ENCODE measurements around the gene ASAP2. TPM values are rescaled to one million over a fixed set of nuclear protein-coding genes. Genes with fewer than 3 reads are reported as not detected.

Gene ASAP2
- total RNA-seq, 1 experiment from 2014 or later: 12.6 TPM

DNA sequence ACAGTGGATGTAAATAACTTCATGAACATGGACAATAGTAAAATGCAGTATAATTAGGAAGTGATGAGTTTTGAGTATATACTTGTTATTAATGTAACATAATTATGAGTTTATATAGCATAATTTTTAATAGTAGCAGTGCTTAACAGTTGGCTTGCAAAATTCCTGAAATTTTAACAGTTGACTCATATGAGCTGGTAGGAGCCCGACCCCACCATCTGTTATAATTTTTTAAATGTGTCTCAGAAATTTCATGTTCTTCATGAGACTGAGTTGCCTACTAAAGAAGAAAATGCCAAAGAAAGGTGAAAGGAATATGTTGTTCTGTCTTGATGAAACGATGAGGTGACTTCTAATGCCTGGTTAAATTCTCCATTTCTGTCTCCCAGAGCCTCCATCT is 154.1 kb downstream of the ASAP2 start:
- no peaks in the 10 kb centered on the region for H3K27me3 ChIP-seq (ENCODE audit: insufficient read depth, low read length)
- Mint-ChIP-seq H3K36me3 (ENCODE audit: insufficient read depth in 1 of 3, low read depth in 3 of 3) (peaks cover 8 to 50% (median 24%) of the 10 kb centered on the region in 3 experiments; a peak in 6 of 7 replicates), H3K4me1 (peaks cover 9 to 10% of the 10 kb centered on the region in 2 experiments), H3K9me3 (no peaks in the 10 kb centered on the region), H3K4me3 (no peak overlapping the region), H3K27me3 (ENCODE audit: low read depth) (no peaks in the 10 kb centered on the region), H3K27ac (no peak overlapping the region)
- H4K5ac ChIP-seq (ENCODE audit: insufficient read length, low read depth, low read length): no peak overlapping the region
- no peak overlapping the region for H3K9ac ChIP-seq (ENCODE audit: extremely low read depth, insufficient read length, low read length)
- no peak overlapping the region for H2AK5ac ChIP-seq (ENCODE audit: insufficient read length, low read length)
- no peak overlapping the region for H3T11ph ChIP-seq (ENCODE audit: low read length)
- no peaks in the 10 kb centered on the region for H3K79me1 ChIP-seq (ENCODE audit: insufficient read depth, low read depth, low read length, poor library complexity, severe bottlenecking)
- no peaks in the 10 kb centered on the region for H3K23me2 ChIP-seq (ENCODE audit: insufficient read length, low read depth, low read length, poor library complexity, severe bottlenecking)
- H4K91ac ChIP-seq (ENCODE audit: insufficient read length, low read depth, low read length): no peak overlapping the region
- H3K23ac ChIP-seq (ENCODE audit: insufficient read length, low read depth, low read length): no peak overlapping the region
- TF ChIP-seq, protein P1, sequence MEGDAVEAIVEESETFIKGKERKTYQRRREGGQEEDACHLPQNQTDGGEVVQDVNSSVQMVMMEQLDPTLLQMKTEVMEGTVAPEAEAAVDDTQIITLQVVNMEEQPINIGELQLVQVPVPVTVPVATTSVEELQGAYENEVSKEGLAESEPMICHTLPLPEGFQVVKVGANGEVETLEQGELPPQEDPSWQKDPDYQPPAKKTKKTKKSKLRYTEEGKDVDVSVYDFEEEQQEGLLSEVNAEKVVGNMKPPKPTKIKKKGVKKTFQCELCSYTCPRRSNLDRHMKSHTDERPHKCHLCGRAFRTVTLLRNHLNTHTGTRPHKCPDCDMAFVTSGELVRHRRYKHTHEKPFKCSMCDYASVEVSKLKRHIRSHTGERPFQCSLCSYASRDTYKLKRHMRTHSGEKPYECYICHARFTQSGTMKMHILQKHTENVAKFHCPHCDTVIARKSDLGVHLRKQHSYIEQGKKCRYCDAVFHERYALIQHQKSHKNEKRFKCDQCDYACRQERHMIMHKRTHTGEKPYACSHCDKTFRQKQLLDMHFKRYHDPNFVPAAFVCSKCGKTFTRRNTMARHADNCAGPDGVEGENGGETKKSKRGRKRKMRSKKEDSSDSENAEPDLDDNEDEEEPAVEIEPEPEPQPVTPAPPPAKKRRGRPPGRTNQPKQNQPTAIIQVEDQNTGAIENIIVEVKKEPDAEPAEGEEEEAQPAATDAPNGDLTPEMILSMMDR (conservative IDR thresholded peaks at IDR 0.05): no peak
- no CpG with 5 or more reads among the region's 2 CpGs for whole genome bisulfite sequencing (ENCODE audit: extremely low coverage, insufficient read length, low lambda C conversion rate)
- no peak overlapping the region for H2BK15ac ChIP-seq (ENCODE audit: low read depth, low read length)
- no peak overlapping the region for H2BK12ac ChIP-seq (ENCODE audit: insufficient read length, low read depth, low read length)
- no peak overlapping the region for H2BK20ac ChIP-seq (ENCODE audit: low read depth, low read length, poor library complexity, severe bottlenecking)
- no peak overlapping the region for H3K56ac ChIP-seq (ENCODE audit: insufficient read length, low read depth, low read length)
- no peak overlapping the region for H3K4me2 ChIP-seq (ENCODE audit: insufficient read depth, insufficient read length, low read length)
- no peak overlapping the region for H2BK5ac ChIP-seq (ENCODE audit: insufficient read length, low read length)
- H3K79me2 ChIP-seq (ENCODE audit: insufficient read depth, low read length): no peaks in the 10 kb centered on the region
- H3K27ac ChIP-seq (ENCODE audit: insufficient read length, low read depth, low read length): no peak overlapping the region
- no peak overlapping the region for H3K4ac ChIP-seq (ENCODE audit: low read depth, low read length)
- peaks cover 4% of the 10 kb centered on the region; the same call in 1 of the 2 replicates for H3K4me1 ChIP-seq (ENCODE audit: insufficient read depth, low read length)
- H3K18ac ChIP-seq (ENCODE audit: insufficient read length, low read depth, low read length): no peak overlapping the region
- no peaks in the 10 kb centered on the region for H3K9me3 ChIP-seq (ENCODE audit: control insufficient read depth, low read depth, low read length)
- no peak overlapping the region for H2AFZ ChIP-seq (ENCODE audit: low read length)
- no peak overlapping the region for H4K8ac ChIP-seq (replicated peaks; ENCODE audit: insufficient read length, low read depth, low read length)
- no peaks in the 10 kb centered on the region for H4K20me1 ChIP-seq (ENCODE audit: control insufficient read depth, insufficient read depth, insufficient read length)
- H3K14ac ChIP-seq (ENCODE audit: insufficient read depth, low read length): no peak overlapping the region
- no peak overlapping the region for H2BK120ac ChIP-seq (ENCODE audit: low read depth, low read length, poor library complexity, severe bottlenecking)
- no peak for DNase-seq

All from H9 (cell line).